Activated gamma-delta T cell treated with Interleukin-2 at 50 U/mL for 16 hours (primary cell): ENCODE measurements around the gene ZSWIM8.
"Not testable (repeated sequence)": the region's sequence is repeated elsewhere in the genome, so short reads cannot be mapped to it uniquely, and the experiment has no call there.

ENCODE experiments used
- DNase-seq: peaks from one replicate; pipeline ENCODE4 v3.0.0-alpha.2; 2020

Gene ZSWIM8

GRCh38 chr10:73817826-73818225 is 32.4 kb downstream of the ZSWIM8 start:
- DNase-seq: no peak

- DNase-seq: no peak
Measured at GRCh38 chr10:73818402-73818801, 33.0 kb downstream of the ZSWIM8 start.

GRCh38 chr10:73819081-73819480 is 33.7 kb downstream of the ZSWIM8 start:
- no peak for DNase-seq

GRCh38 chr10:73819513-73820093 is 34.2 kb downstream of the ZSWIM8 start:
- DNase-seq: no peak

- DNase-seq: no peak
Measured at GRCh38 chr10:73823391-73823790, 38.0 kb downstream of the ZSWIM8 start.

GRCh38 chr10:73824146-73824725 is 38.8 kb downstream of the ZSWIM8 start:
- DNase-seq: no peak

GRCh38 chr10:73827346-73828089 is 42.1 kb downstream of the ZSWIM8 start:
- no peak for DNase-seq

- no peak for DNase-seq
Measured at GRCh38 chr10:73828161-73828560, 42.8 kb downstream of the ZSWIM8 start.

- DNase-seq: not testable (repeated sequence)
Measured at GRCh38 chr10:73829090-73829489, 43.7 kb downstream of the ZSWIM8 start.

GRCh38 chr10:73836427-73836980 is 51.1 kb downstream of the ZSWIM8 start:
- DNase-seq: no peak

GRCh38 chr10:73837072-73837471 is 51.7 kb downstream of the ZSWIM8 start:
- no peak for DNase-seq

- DNase-seq: no peak
Measured at GRCh38 chr10:73838008-73838567, 52.7 kb downstream of the ZSWIM8 start.

GRCh38 chr10:73838827-73839226 is 53.4 kb downstream of the ZSWIM8 start:
- DNase-seq: no peak

- DNase-seq: no peak
Measured at GRCh38 chr10:73839276-73839966, 54.0 kb downstream of the ZSWIM8 start.

GRCh38 chr10:73840056-73840402 is 54.6 kb downstream of the ZSWIM8 start:
- DNase-seq: no peak

- no peak for DNase-seq
Measured at GRCh38 chr10:73840403-73841060, 55.1 kb downstream of the ZSWIM8 start.

GRCh38 chr10:73841061-73841421 is 55.6 kb downstream of the ZSWIM8 start:
- DNase-seq: no peak

GRCh38 chr10:73841526-73842285 is 56.3 kb downstream of the ZSWIM8 start:
- no peak for DNase-seq

GRCh38 chr10:73842349-73842748 is 56.9 kb downstream of the ZSWIM8 start:
- no peak for DNase-seq

- no peak for DNase-seq
Measured at GRCh38 chr10:73843261-73843660, 57.9 kb downstream of the ZSWIM8 start.

GRCh38 chr10:73847031-73847430 is 61.6 kb downstream of the ZSWIM8 start:
- no peak for DNase-seq
